HFFc6 (cell line): ENCODE measurements around the gene ZNF770. TPM values are rescaled to one million over a fixed set of nuclear protein-coding genes. Genes with fewer than 3 reads are reported as not detected.

Source experiments
- DNase-seq: peaks from one replicate; pipeline ENCODE4 v3.0.0-alpha.2; 2018
- H3K27ac Mint-ChIP-seq: 2 replicates; pipeline ENCODE4 v1.8.0; 2020; ENCODE audit warnings: mild to moderate bottlenecking, mixed read lengths
- H3K27me3 Mint-ChIP-seq: 2 replicates; pipeline ENCODE4 v1.8.0; 2021; ENCODE audit warnings: mild to moderate bottlenecking, moderate library complexity, mixed read lengths; ENCODE audit not compliant: insufficient read depth
- H3K36me3 Mint-ChIP-seq: 2 replicates; pipeline ENCODE4 v1.8.0; 2021; ENCODE audit warnings: low read depth, mixed read lengths
- H3K4me1 Mint-ChIP-seq: 2 replicates; pipeline ENCODE4 v1.8.0; 2020; ENCODE audit warnings: low read depth, mixed read lengths
- H3K4me3 Mint-ChIP-seq: 2 replicates; pipeline ENCODE4 v1.8.0; 2020; ENCODE audit warnings: mild to moderate bottlenecking, moderate library complexity, mixed read lengths
- H3K9me3 Mint-ChIP-seq: 2 replicates; pipeline ENCODE4 v1.8.0; 2020; ENCODE audit warnings: mild to moderate bottlenecking, mixed read lengths
- CTCF ChIP-seq: fragments of 200-600 bp; sonication (generic); IDR thresholded peaks from 2 replicates; pipeline ENCODE4 v1.5.0; 2021; ENCODE audit warnings: antibody characterized with exemption, mild to moderate bottlenecking
- long read RNA-seq: library from polyadenylated mRNA; unstranded; transcript quantifications from one replicate; pipeline ENCODE4 v2.0.0, GENCODE V29; 2019
- total RNA-seq, 6 experiments: library from RNA; stranded (reverse); fragmentation: NEBNext Ultra II Directional; extraction: Animal tissue kit (Norgen Biotek cat#: 25700); gene quantifications; 2 replicates in 1 of 6; 3 replicates in 5 of 6; pipeline ENCODE4 v1.2.3, GENCODE V29; 2021

ZNF770 gene
- total RNA-seq = 10 to 100 TPM; 25.5 to 35.2 (median 30.4) TPM
- long read RNA-seq, full-length matches to known transcripts = 25 of 27 reads
- long read RNA-seq, partial matches to known transcripts = 0 of 27 reads
- long read RNA-seq, other reads (novel, unspliced or antisense) = 2 of 27 reads

GRCh38 chr15:34988027-34988902 is at the start of gene ZNF770:
Gene ZNF770 (minus strand): TSS chr15:34988287. CDS start chr15:34983434, 4,853 bp downstream.
- Mint-ChIP-seq H3K9me3 (no peaks in the 10 kb centered on the region), H3K36me3 (peaks cover 15% of the 10 kb centered on the region), H3K27ac (peak within 1 kb of the TSS; percentile 99), H3K4me1 (peaks cover 35% of the 10 kb centered on the region), H3K4me3 (peak within 1 kb of the TSS; percentile 99), H3K27me3 (no peaks in the 10 kb centered on the region)
- DNase-seq = peak; percentile 64
- TF ChIP-seq CTCF = 0 out of 2 replicates have a peak, but pooled peaks have one; percentile 10

- H3K27ac Mint-ChIP-seq = no peak overlapping the region
- TF ChIP-seq CTCF = no peak
- no peaks in the 10 kb centered on the region for H3K36me3 Mint-ChIP-seq
- DNase-seq = no peak
- H3K4me1 Mint-ChIP-seq = no peaks in the 10 kb centered on the region
- H3K27me3 Mint-ChIP-seq = peaks cover 15% of the 10 kb centered on the region
- no peak overlapping the region for H3K4me3 Mint-ChIP-seq
- H3K9me3 Mint-ChIP-seq = no peaks in the 10 kb centered on the region
These were observed 40.3 kb upstream of the ZNF770 start for GRCh38 chr15:35028235-35028984.

- no peaks in the 10 kb centered on the region for H3K9me3 Mint-ChIP-seq
- H3K27ac Mint-ChIP-seq = no peak overlapping the region
- H3K27me3 Mint-ChIP-seq = peaks cover 17% of the 10 kb centered on the region
- H3K4me3 Mint-ChIP-seq = no peak overlapping the region
- no peak for TF ChIP-seq CTCF
- H3K36me3 Mint-ChIP-seq = no peaks in the 10 kb centered on the region
- peaks cover 7% of the 10 kb centered on the region; the same call in 1 of the 2 replicates for H3K4me1 Mint-ChIP-seq
- DNase-seq = no peak
These were observed 35.7 kb upstream of the ZNF770 start for GRCh38 chr15:35023804-35024203.

GRCh38 chr15:35020974-35021373 is 32.9 kb upstream of the ZNF770 start:
- H3K4me3 Mint-ChIP-seq = no peak overlapping the region
- TF ChIP-seq CTCF = no peak
- no peaks in the 10 kb centered on the region for H3K9me3 Mint-ChIP-seq
- peaks cover 16% of the 10 kb centered on the region for H3K27me3 Mint-ChIP-seq
- no peak for DNase-seq
- no peak overlapping the region for H3K27ac Mint-ChIP-seq
- no peaks in the 10 kb centered on the region for H3K36me3 Mint-ChIP-seq
- peaks cover 7% of the 10 kb centered on the region; the same call in 1 of the 2 replicates for H3K4me1 Mint-ChIP-seq
